SW480 (cell line): Measurements from ENCODE around the gene COL4A4.

Experiments used
- DNase-seq: peaks from one replicate; pipeline ENCODE4 v3.0.0-alpha.2; 2016; ENCODE audit warnings: low spot score

The COL4A4 gene

GRCh38 chr2:227161947-227162346, 2.1 kb downstream of the COL4A4 start:
- no peak for DNase-seq

DNA sequence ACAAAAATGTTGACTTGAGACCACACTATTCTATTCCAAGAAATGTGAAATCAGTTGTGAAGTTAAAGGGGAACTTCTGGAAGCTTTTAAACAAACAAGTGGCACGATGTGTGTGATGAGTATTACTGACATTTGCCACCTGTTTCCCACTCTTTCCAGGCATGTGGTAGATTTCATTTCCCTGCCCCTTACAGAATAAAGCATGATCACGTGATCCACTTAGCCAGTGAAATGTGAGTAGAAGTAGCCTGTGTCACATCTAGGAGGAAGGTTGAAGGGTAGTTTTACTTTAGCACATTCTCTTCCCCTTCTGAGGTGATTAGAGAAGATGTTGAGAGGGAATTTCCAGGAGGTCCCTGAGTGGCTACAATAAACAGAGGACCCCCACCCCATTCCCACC, 3.8 kb downstream of the COL4A4 start:
- DNase-seq: no peak

- DNase-seq: no peak
Observed at GRCh38 chr2:227154986-227155774, 8.8 kb downstream of the COL4A4 start.

- no peak for DNase-seq
Observed at GRCh38 chr2:227153758-227154486, 10.1 kb downstream of the COL4A4 start.

- DNase-seq: no peak
Observed at GRCh38 chr2:227153307-227153706, 10.7 kb downstream of the COL4A4 start.

DNA sequence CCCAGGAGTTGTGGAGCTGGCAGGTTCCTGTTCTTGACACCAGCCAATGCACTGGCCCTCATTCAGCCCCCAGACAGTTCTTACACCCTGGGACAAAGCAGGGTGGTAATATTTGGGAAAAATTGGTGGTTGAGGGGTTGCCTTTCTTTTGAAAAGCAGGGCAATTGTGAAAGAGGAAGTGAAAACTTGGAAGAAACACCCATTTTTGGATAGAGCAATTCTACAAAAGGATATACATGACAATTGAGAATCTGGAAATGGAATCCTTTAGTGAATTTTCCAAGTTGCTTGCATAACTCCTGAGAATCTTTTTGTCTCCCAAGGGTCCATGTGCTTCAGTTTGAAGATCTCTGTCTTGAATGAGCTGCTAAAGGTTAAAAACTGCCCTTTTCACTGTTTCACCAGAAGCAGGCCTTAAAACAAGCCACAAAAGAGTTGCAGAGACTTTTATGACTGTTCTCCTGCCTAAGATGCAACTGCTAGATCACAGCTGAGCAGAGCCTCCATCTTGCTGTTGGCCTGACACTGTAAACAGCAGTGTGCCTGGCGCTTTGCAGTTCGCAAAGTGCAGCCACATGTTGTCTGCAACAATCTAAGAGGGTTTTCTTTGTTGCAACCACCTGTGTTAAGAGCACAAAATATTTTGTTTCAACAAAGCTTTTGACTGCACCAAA, 11.8 kb downstream of the COL4A4 start:
- DNase-seq: no peak

DNA sequence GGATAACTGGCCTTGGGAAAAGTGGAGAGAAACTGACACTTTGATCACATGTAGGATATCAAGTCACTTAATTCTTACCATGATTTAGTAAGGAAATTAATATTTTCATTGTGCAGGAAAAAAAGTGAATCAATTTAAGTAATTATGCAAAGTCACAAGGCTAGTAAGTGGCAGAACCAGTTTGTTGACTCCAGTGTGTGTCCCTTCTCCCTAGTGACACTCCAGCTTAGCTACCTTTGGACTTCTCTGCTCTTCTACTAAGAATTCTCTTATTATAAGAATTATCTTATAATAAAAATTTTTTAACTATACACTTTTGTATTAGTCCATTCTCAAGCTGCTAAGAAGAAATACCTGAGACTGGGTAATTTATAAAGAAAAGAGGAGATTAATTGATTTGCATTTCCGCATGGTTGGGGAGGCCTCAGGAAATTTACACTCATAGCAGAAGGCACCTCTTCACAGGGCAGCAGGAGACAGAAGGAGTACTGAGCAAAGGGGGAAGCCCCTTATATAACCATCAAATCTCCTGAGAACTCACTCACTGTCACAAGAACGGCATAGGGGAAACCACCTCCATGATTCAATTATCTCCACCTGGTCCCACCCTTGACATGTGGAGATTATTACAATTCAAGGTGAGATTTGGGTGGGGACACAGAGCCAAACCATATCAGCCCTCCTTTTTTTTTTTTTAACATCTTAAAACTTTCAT, 13.6 kb downstream of the COL4A4 start:
- no peak for DNase-seq

GRCh38 chr2:227148106-227148505, 15.9 kb downstream of the COL4A4 start:
- DNase-seq: no peak

- no peak for DNase-seq
Observed at GRCh38 chr2:227147023-227147422, 17.0 kb downstream of the COL4A4 start.

GRCh38 chr2:227146456-227146855, 17.5 kb downstream of the COL4A4 start:
- DNase-seq: no peak

- DNase-seq: no peak
Observed at GRCh38 chr2:227143895-227144294, 20.1 kb downstream of the COL4A4 start.

GRCh38 chr2:227141301-227141700, 22.7 kb downstream of the COL4A4 start:
- DNase-seq: no peak

DNA sequence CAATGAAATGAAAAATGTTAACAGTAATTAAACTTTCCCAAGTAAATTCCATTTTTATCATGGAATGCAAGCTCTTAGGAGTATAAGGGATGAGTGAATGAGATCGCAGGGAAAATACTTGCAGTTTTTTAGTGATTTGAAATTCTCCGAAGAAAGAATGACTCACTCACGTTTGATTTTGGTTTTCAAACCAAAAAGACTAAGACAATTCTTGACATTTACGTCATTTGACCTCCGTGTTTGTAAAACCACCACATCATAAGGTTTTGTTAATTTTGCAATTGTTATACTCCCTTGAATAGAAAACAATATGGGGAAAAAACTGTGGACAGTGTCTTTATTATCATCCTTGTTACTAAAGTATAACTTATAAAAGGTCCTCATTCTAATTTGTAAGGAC, 29.4 kb downstream of the COL4A4 start:
- no peak for DNase-seq

- DNase-seq: no peak
Observed at GRCh38 chr2:227132986-227133385, 31.0 kb downstream of the COL4A4 start.

- no peak for DNase-seq
Observed at GRCh38 chr2:227130636-227131035, 33.4 kb downstream of the COL4A4 start.

DNA sequence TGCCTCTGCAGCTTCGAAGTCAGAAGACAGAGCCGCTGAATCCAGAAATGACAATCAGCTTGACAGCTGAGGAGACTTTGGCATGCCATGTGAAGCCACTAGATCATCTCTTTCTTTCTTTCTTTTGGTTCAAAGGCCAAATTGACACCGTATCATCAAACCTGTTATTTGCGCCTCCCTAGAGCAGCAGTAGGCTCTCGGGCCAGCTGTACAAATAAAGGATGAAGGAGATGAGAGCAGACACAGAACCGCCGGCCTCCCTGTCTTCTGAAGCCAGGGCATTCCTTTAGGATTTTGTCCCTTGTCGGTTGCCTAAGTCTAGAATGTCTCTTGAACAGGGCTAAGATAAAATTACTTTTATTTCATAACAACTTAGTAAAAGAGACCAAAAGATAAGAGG, 36.8 kb downstream of the COL4A4 start:
- no peak for DNase-seq

GRCh38 chr2:227125506-227125905, 38.5 kb downstream of the COL4A4 start:
- no peak for DNase-seq

- no peak for DNase-seq
Observed at GRCh38 chr2:227124811-227125210, 39.2 kb downstream of the COL4A4 start.

DNA sequence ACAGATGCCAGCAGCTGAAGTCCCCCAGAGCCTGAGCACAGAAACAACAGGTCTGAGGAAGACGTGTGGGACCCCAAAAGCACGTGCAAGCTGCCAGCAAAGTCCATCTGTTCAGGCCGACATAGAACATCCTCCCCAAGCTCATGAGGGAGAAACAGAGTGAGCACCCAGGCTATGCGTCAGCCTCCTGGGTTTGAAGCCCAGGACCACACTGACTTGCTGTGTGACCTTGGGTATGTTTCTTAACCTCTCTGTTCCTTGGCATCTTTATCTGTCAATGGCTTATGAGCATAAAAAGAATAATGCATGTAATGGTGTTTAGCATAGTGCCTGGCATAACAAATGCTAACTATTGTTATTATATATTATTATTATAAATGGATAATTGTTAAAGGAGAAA, 40.3 kb downstream of the COL4A4 start:
- no peak for DNase-seq

DNA sequence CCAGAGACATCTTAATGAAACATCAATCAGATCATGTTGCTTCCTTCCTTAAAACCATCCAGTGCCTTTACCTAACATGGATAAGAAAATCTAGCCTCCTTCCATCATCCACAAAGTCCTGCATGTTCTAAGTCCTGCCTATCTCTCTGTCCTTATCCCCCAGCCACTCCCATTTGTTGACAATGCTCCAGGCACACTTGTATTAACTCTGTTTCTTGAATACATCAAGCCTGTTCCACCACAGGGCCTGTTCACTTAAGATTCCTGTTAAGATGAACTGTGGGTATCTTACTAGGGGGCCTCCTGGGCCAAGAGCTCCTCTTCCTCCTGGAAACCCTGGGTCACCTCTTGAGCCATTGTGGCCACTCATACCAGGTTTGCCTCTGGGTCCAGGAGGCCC, 45.7 kb downstream of the COL4A4 start:
- DNase-seq: no peak

DNA sequence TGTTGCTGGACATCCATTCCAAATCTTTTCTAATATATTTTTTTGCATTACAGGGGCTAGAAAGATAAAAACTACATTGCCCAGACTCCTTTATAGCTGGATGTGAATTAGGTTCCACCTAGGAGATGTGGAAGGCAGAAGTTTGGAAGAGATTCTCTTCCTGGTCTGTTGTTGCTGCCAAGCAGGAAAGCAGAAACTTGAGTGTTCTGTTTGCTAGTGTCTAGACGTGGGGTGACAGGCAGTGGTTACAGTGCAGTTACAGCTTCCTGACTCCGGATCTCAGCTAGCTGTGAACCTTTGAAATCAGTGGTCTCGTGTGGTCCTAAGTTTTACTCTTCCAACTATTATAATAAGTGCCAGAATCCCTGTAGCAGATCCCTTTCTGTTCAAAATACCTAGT, 46.2 kb downstream of the COL4A4 start:
- DNase-seq: no peak

DNA sequence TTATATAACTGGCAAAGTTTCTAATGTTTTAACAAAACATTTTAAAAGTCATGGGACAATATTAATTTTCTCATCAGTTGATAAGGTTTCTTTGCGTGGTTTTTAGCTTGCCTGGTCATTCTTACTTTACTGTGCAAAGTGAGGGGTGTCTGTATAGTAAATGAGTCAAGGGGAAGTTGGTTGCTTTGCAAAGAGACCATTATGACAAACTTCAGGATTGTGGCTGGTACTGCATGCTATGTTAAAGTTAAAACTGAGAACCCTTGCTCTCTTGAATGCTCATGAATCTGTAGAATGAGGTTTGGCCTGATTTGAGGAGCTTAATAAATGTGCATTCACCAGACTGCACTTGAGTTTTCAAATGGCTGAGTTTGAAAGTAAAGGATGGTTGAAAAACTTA, 47.0 kb downstream of the COL4A4 start:
- DNase-seq: no peak
